HL-60 (cell line): Measurements from ENCODE around the gene IL1RAPL1.

Experiments used
- DNase-seq, 2 experiments: peaks; one replicate each; pipeline ENCODE4 v3.0.0-alpha.2; 2010 to 2020; ENCODE audit warnings: low read depth in 1 of 2, low spot score in 1 of 2
- H3K27ac ChIP-seq: fragments of 250-450 bp; sonication (Bioruptor Pico); replicated peaks from 2 replicates; pipeline ENCODE4 v1.5.1; 2020; ENCODE audit warnings: mild to moderate bottlenecking, moderate library complexity
- H3K27me3 ChIP-seq: fragments of 250-450 bp; sonication (Bioruptor Pico); 2 replicates; pipeline ENCODE4 v1.5.1; 2021; ENCODE audit warnings: mild to moderate bottlenecking, moderate library complexity; ENCODE audit not compliant: insufficient read depth, poor library complexity, severe bottlenecking
- H3K4me3 ChIP-seq: replicated peaks from 2 replicates; pipeline ENCODE4 v1.5.1; 2011; ENCODE audit warnings: mild to moderate bottlenecking, control low read depth, low read length; ENCODE audit not compliant: insufficient read depth
- GABPA ChIP-seq: IDR thresholded peaks from 2 replicates; pipeline ENCODE4 v1.6.1; 2012; ENCODE audit warnings: low read depth
- POLR2AphosphoS5 ChIP-seq: IDR thresholded peaks from 2 replicates; pipeline ENCODE4 v1.6.1; 2012; ENCODE audit warnings: low read depth
- SPI1 ChIP-seq: IDR thresholded peaks from 2 replicates; pipeline ENCODE4 v1.6.1; 2012; ENCODE audit warnings: low read depth, mild to moderate bottlenecking, borderline replicate concordance
- TF ChIP-seq, protein P1 (sequence below): IDR thresholded peaks from 2 replicates; pipeline ENCODE4 v1.6.1; 2012; ENCODE audit warnings: low read depth; ENCODE audit not compliant: insufficient replicate concordance
- TF ChIP-seq, protein P2 (sequence below): IDR thresholded peaks from one replicate; pipeline ENCODE4 v1.5.1; 2011; ENCODE audit warnings: low read length, control low read depth, inconsistent platforms; ENCODE audit not compliant: insufficient read depth

The IL1RAPL1 gene

DNA sequence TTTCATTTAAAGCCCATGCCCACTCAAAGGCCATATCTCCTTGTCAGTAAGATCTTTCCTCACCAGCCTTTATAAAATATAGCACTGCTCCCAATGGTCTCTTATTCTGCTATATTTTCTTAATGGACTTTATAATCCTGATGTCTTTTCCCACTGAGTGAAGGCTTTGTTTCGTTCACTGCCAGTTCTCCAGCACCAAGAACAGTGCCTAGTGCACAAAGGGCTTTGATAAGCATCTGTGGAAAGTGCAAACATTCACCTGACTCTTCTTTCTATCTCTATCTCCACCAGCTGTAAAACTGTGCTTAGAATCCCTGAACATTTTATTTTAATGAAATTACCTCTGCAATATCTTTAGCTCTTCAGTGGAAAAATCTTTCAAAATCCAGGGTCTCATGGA is 1054.2 kb downstream of the IL1RAPL1 start:
- DNase-seq, result no peak
- H3K27ac ChIP-seq, result no peak overlapping the region

DNA sequence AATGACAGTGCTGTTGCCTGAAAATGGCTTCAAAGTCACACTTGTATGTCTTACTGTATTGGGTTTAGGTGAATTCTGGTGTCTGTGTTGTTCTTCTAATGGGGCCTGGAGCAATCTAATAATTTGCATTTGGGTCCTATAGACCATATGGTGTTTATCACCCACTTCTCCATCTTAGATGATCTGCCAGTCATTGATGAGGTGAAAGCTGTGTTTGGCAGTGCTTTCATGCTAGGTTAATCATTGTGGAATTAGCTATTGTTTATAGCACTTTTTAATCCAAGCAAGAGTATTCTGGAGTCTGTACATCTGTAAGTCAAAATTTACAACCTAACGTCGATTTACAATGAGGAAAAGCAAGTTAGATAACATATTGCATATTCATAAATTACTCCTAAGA is 1055.9 kb downstream of the IL1RAPL1 start:
- no peak for TF ChIP-seq GABPA
- TF ChIP-seq SPI1, result no peak
- TF ChIP-seq, protein P1, sequence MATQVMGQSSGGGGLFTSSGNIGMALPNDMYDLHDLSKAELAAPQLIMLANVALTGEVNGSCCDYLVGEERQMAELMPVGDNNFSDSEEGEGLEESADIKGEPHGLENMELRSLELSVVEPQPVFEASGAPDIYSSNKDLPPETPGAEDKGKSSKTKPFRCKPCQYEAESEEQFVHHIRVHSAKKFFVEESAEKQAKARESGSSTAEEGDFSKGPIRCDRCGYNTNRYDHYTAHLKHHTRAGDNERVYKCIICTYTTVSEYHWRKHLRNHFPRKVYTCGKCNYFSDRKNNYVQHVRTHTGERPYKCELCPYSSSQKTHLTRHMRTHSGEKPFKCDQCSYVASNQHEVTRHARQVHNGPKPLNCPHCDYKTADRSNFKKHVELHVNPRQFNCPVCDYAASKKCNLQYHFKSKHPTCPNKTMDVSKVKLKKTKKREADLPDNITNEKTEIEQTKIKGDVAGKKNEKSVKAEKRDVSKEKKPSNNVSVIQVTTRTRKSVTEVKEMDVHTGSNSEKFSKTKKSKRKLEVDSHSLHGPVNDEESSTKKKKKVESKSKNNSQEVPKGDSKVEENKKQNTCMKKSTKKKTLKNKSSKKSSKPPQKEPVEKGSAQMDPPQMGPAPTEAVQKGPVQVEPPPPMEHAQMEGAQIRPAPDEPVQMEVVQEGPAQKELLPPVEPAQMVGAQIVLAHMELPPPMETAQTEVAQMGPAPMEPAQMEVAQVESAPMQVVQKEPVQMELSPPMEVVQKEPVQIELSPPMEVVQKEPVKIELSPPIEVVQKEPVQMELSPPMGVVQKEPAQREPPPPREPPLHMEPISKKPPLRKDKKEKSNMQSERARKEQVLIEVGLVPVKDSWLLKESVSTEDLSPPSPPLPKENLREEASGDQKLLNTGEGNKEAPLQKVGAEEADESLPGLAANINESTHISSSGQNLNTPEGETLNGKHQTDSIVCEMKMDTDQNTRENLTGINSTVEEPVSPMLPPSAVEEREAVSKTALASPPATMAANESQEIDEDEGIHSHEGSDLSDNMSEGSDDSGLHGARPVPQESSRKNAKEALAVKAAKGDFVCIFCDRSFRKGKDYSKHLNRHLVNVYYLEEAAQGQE, result no peak
- TF ChIP-seq POLR2AphosphoS5, result no peak
- TF ChIP-seq, protein P2, sequence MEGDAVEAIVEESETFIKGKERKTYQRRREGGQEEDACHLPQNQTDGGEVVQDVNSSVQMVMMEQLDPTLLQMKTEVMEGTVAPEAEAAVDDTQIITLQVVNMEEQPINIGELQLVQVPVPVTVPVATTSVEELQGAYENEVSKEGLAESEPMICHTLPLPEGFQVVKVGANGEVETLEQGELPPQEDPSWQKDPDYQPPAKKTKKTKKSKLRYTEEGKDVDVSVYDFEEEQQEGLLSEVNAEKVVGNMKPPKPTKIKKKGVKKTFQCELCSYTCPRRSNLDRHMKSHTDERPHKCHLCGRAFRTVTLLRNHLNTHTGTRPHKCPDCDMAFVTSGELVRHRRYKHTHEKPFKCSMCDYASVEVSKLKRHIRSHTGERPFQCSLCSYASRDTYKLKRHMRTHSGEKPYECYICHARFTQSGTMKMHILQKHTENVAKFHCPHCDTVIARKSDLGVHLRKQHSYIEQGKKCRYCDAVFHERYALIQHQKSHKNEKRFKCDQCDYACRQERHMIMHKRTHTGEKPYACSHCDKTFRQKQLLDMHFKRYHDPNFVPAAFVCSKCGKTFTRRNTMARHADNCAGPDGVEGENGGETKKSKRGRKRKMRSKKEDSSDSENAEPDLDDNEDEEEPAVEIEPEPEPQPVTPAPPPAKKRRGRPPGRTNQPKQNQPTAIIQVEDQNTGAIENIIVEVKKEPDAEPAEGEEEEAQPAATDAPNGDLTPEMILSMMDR, result no peak
- no peak for DNase-seq
- no peak overlapping the region for H3K4me3 ChIP-seq
- H3K27ac ChIP-seq, result no peak overlapping the region
- no peaks in the 10 kb centered on the region for H3K27me3 ChIP-seq

More for the DNA sequence above, 1054.2 kb downstream of the IL1RAPL1 start:
- H3K27me3 ChIP-seq, result no peaks in the 10 kb centered on the region
- no peak overlapping the region for H3K4me3 ChIP-seq
- TF ChIP-seq POLR2AphosphoS5, result no peak
- TF ChIP-seq SPI1, result no peak
- TF ChIP-seq, protein P2, result no peak
- TF ChIP-seq, protein P1, result no peak
- TF ChIP-seq GABPA, result no peak

DNA sequence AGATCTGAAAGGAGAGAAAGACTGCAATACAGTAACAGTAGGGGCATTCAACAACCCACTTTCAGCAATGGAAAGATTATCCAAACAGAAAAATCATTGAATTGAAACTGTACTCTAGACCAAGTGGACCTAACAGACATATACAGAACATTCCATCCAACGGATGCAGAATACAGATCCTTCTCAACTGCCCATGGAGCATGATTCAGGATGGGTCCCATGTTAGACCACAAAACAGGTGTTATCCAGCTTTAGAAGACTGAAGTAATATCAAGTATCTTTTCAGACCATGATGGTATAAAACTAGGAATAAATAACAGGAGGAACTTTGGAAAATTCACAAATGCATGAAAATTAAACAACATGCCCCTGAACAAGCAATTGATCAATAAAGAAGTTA is 1060.9 kb downstream of the IL1RAPL1 start:
- Histone ChIP-seq H3K27ac (no peak overlapping the region), H3K27me3 (no peaks in the 10 kb centered on the region), H3K4me3 (no peak overlapping the region)
- DNase-seq, result no peak
- TF ChIP-seq, protein P1, result no peak
- no peak for TF ChIP-seq POLR2AphosphoS5
- TF ChIP-seq GABPA, result no peak
- TF ChIP-seq SPI1, result no peak
- TF ChIP-seq, protein P2, result no peak
